Stromal cell of bone marrow (primary cell): Measurements from ENCODE around the gene SPDYE6.
A peak's percentile ranks its signal among the peaks of the same experiment; 100 is the strongest.
"Not testable (repeated sequence)": the region's sequence is repeated elsewhere in the genome, so short reads cannot be mapped to it uniquely, and the experiment has no call there.

Experiments
- DNase-seq: peaks from one replicate; pipeline ENCODE4 v3.0.0-alpha.2; 2012; ENCODE audit warnings: low read depth

SPDYE6 gene

GRCh38 chr7:102317231-102318059 lies 38.8 kb downstream of the SPDYE6 start:
- no peak for DNase-seq

- no peak for DNase-seq
Observed at GRCh38 chr7:102313997-102314780, 42.1 kb downstream of the SPDYE6 start.

- no peak for DNase-seq
Observed at GRCh38 chr7:102312317-102312716, 43.9 kb downstream of the SPDYE6 start.

- DNase-seq: no peak
Observed at GRCh38 chr7:102310414-102310815, 45.8 kb downstream of the SPDYE6 start.

- peak; percentile 9 for DNase-seq
Observed at GRCh38 chr7:102306916-102307677, 49.1 kb downstream of the SPDYE6 start.

GRCh38 chr7:102305414-102306268 lies 50.6 kb downstream of the SPDYE6 start:
- no peak for DNase-seq

GRCh38 chr7:102304668-102305067 lies 51.6 kb downstream of the SPDYE6 start:
- DNase-seq: no peak

- no peak for DNase-seq
Observed at GRCh38 chr7:102303669-102304422, 52.4 kb downstream of the SPDYE6 start.

GRCh38 chr7:102302025-102302424 lies 54.2 kb downstream of the SPDYE6 start:
- DNase-seq: no peak

GRCh38 chr7:102301367-102301766 lies 54.9 kb downstream of the SPDYE6 start:
- not testable (repeated sequence) for DNase-seq

GRCh38 chr7:102300643-102301221 lies 55.5 kb downstream of the SPDYE6 start:
- no peak for DNase-seq

- DNase-seq: no peak
Observed at GRCh38 chr7:102297487-102298218, 58.6 kb downstream of the SPDYE6 start.

- no peak for DNase-seq
Observed at GRCh38 chr7:102296514-102296913, 59.7 kb downstream of the SPDYE6 start.

- DNase-seq: no peak
Observed at GRCh38 chr7:102296179-102296438, 60.1 kb downstream of the SPDYE6 start.
